HG03175 (cell line): ENCODE data around the gene CD247.

Experiments used
- ATAC-seq: cut with Tn5 transposase; IDR thresholded peaks from one replicate; pipeline ENCODE4 v1.9.1; 2021; ENCODE audit warnings: mild to moderate bottlenecking, moderate library complexity; ENCODE audit not compliant: unreplicated experiment

The CD247 gene

GRCh38 chr1:167489571-167490340 lies 28.6 kb downstream of the CD247 start:
- no peak for ATAC-seq

GRCh38 chr1:167488786-167489185 lies 29.5 kb downstream of the CD247 start:
- no peak for ATAC-seq

- ATAC-seq = no peak
Measured at GRCh38 chr1:167487614-167488013, 30.7 kb downstream of the CD247 start.

- ATAC-seq = no peak
Measured at GRCh38 chr1:167486090-167486824, 32.1 kb downstream of the CD247 start.

GRCh38 chr1:167484726-167485502 lies 33.4 kb downstream of the CD247 start:
- no peak for ATAC-seq

GRCh38 chr1:167483790-167484189 lies 34.5 kb downstream of the CD247 start:
- ATAC-seq = no peak

GRCh38 chr1:167482184-167482583 lies 36.1 kb downstream of the CD247 start:
- ATAC-seq = no peak

- ATAC-seq = no peak
Measured at GRCh38 chr1:167479331-167479979, 38.9 kb downstream of the CD247 start.

- no peak for ATAC-seq
Measured at GRCh38 chr1:167477986-167478385, 40.3 kb downstream of the CD247 start.

- ATAC-seq = no peak
Measured at GRCh38 chr1:167476061-167476460, 42.3 kb downstream of the CD247 start.

- no peak for ATAC-seq
Measured at GRCh38 chr1:167474191-167474641, 44.1 kb downstream of the CD247 start.

- ATAC-seq = no peak
Measured at GRCh38 chr1:167473761-167474160, 44.6 kb downstream of the CD247 start.

GRCh38 chr1:167472752-167473521 lies 45.4 kb downstream of the CD247 start:
- ATAC-seq = no peak

GRCh38 chr1:167471568-167471967 lies 46.8 kb downstream of the CD247 start:
- no peak for ATAC-seq

- ATAC-seq = no peak
Measured at GRCh38 chr1:167469280-167469965, 48.9 kb downstream of the CD247 start.

GRCh38 chr1:167467752-167468151 lies 50.6 kb downstream of the CD247 start:
- ATAC-seq = no peak

- ATAC-seq = no peak
Measured at GRCh38 chr1:167467126-167467710, 51.1 kb downstream of the CD247 start.

GRCh38 chr1:167465743-167466142 lies 52.6 kb downstream of the CD247 start:
- ATAC-seq = no peak

GRCh38 chr1:167465018-167465417 lies 53.3 kb downstream of the CD247 start:
- ATAC-seq = no peak
